Measurements from ENCODE around the gene IQCK.

Gene IQCK

GRCh38 chr16:19907161-19907992, 189.3 kb downstream of the IQCK start:
- Histone ChIP-seq H3K9me3 (ENCODE audit: insufficient read depth, low read depth, low read length) (no peaks in the 10 kb centered on the region), H3K9ac (ENCODE audit: low read depth, low read length) (no peak overlapping the region), H3K36me3 (ENCODE audit: insufficient read depth, low read depth, low read length) (no peaks in the 10 kb centered on the region), H3K27ac (ENCODE audit: low read length) (no peak overlapping the region), H3K27me3 (ENCODE audit: insufficient read depth, low read length) (peaks cover 7% of the 10 kb centered on the region; the same call in 1 of the 2 replicates), H3K4me1 (ENCODE audit: insufficient read depth, low read length) (no peaks in the 10 kb centered on the region; the same call in 1 of the 2 replicates), H3K4me3 (ENCODE audit: low read length) (no peak overlapping the region)
